Aorta (tissue), 5 donors: ENCODE measurements around the gene SRGAP2. TPM values are rescaled to one million over a fixed set of nuclear protein-coding genes. Genes with fewer than 3 reads are reported as not detected.
A peak's percentile ranks its signal among the peaks of the same experiment; 100 is the strongest.
"Not testable (repeated sequence)": the region's sequence is repeated elsewhere in the genome, so short reads cannot be mapped to it uniquely, and the experiment has no call there.

Experiments used
- ATAC-seq: fragments of 200-7000 bp; cut with Tn5 transposase; one replicate; pipeline ENCODE4 v1.9.1; 2022; ENCODE audit warnings: moderate library complexity; ENCODE audit not compliant: low FRiP score
- DNase-seq, 2 donors: peaks; one replicate each; pipeline ENCODE4 v3.0.0-alpha.2; 2020
- H3K27ac ChIP-seq, 2 donors: one replicate each; pipeline ENCODE4 v1.5.1; 2013; ENCODE audit warnings: low read length in 2 of 2, mild to moderate bottlenecking in 2 of 2, moderate library complexity in 2 of 2, control low read depth in 1 of 2, inconsistent platforms in 1 of 2, low read depth in 1 of 2
- H3K27me3 ChIP-seq, 2 donors: one replicate each; pipeline ENCODE4 v1.6.1; 2013; ENCODE audit warnings: control low read depth in 1 of 2, low read length in 1 of 2, mild to moderate bottlenecking in 1 of 2, moderate library complexity in 1 of 2; ENCODE audit not compliant: insufficient read depth in 2 of 2, control insufficient read depth in 1 of 2
- H3K36me3 ChIP-seq, 2 donors: one replicate each; pipeline ENCODE4 v1.6.1; 2013; ENCODE audit warnings: control low read depth in 1 of 2, low read length in 1 of 2, mild to moderate bottlenecking in 1 of 2; ENCODE audit not compliant: insufficient read depth in 2 of 2, control insufficient read depth in 1 of 2
- H3K4me1 ChIP-seq, 2 donors: one replicate each; pipeline ENCODE4 v1.6.1; 2013; ENCODE audit warnings: low read length in 2 of 2, control low read depth in 1 of 2, mild to moderate bottlenecking in 1 of 2, moderate library complexity in 1 of 2; ENCODE audit not compliant: insufficient read depth in 2 of 2, control insufficient read depth in 1 of 2
- H3K4me3 ChIP-seq, 2 donors: one replicate each; pipeline ENCODE4 v1.5.1; 2013; ENCODE audit warnings: low read length in 2 of 2, control low read depth in 1 of 2, mild to moderate bottlenecking in 1 of 2
- H3K9me3 ChIP-seq: one replicate; pipeline ENCODE4 v1.6.1; 2013; ENCODE audit warnings: mild to moderate bottlenecking, low read length; ENCODE audit not compliant: control insufficient read depth
- WGBS, 2 donors: extraction: QIAGEN DNeasy Blood & Tissue Kit; methylation state at CpG; one replicate each; pipeline ENCODE4 v1.1.7; 2013; 5-methylcytosine and 5-hydroxymethylcytosine counted together
- intact Hi-C, 2 donors: fragments of 100-400 bp; cut with DNase I; formaldehyde crosslinking; loops; one replicate each; pipeline versions ENCODE4 v1.14.2 to v1.15.0; 2022
- polyA plus RNA-seq, 2 donors: library from polyadenylated mRNA; stranded (reverse); fragments of 200-250 nt; gene quantifications; one replicate each; pipeline ENCODE4 v1.2.3, GENCODE V29; 2013
- total RNA-seq, 2 donors: library from RNA; stranded (reverse); fragmentation: NEBNext Ultra II Directional; extraction: Animal tissue kit (Norgen Biotek cat#: 25700); gene quantifications; one replicate each; pipeline ENCODE4 v1.2.1, GENCODE V29; 2021
- donor health status: healthy with polysubstance abuse.
- donor health status: Bipolar disorder and iron deficiency.
- donor health status: DM: no; HTN: no; CAD: no.
- donor health status: DM: no; HTN: no; CAD: no.
- donor health status: DM: yes; HTN: yes; CAD: no.

SRGAP2 gene
- total and polyA plus RNA-seq, 4 donors, result 7.9 to 117 (median 54.8) TPM

- intact Hi-C loops, H3K36me3 ChIP-seq, H3K4me3 ChIP-seq, DNase-seq, H3K27me3 ChIP-seq, H3K9me3 ChIP-seq, H3K27ac ChIP-seq, H3K4me1 ChIP-seq, ATAC-seq: not testable (repeated sequence)
- WGBS, 2 donors, result 87 to 89% methylated on average over 9 of the region's 9 CpGs
Measured at GRCh38 chr1:206178061-206178989, 25.0 kb upstream of the SRGAP2 start.

- intact Hi-C loops, DNase-seq: not testable (repeated sequence)
Measured at GRCh38 chr1:206179666-206180065, 23.7 kb upstream of the SRGAP2 start.

GRCh38 chr1:206182368-206183317 is 20.7 kb upstream of the SRGAP2 start:
- WGBS, 2 donors, result 23 to 44% methylated on average over 4 to 5 of the region's 6 CpGs
- H3K36me3 ChIP-seq, H3K4me3 ChIP-seq, DNase-seq, H3K9me3 ChIP-seq, H3K27ac ChIP-seq, H3K27me3 ChIP-seq, intact Hi-C loops, H3K4me1 ChIP-seq: not testable (repeated sequence)
- peak; percentile 74 for ATAC-seq

More at GRCh38 chr1:206179666-206180065, 23.7 kb upstream of the SRGAP2 start:
- H3K4me3 ChIP-seq, H3K27me3 ChIP-seq, H3K9me3 ChIP-seq, H3K4me1 ChIP-seq, ATAC-seq, H3K27ac ChIP-seq, H3K36me3 ChIP-seq: not testable (repeated sequence)

GRCh38 chr1:206183788-206184187 is 19.6 kb upstream of the SRGAP2 start:
- H3K27me3 ChIP-seq, intact Hi-C loops, H3K36me3 ChIP-seq, H3K9me3 ChIP-seq, ATAC-seq, DNase-seq, H3K4me3 ChIP-seq, H3K27ac ChIP-seq, H3K4me1 ChIP-seq: not testable (repeated sequence)
- WGBS, 2 donors, result 75 to 94% methylated on average over 1 to 2 of the region's 2 CpGs

- ATAC-seq, H3K27me3 ChIP-seq, H3K4me1 ChIP-seq, H3K4me3 ChIP-seq, intact Hi-C loops, H3K27ac ChIP-seq, H3K36me3 ChIP-seq, DNase-seq, H3K9me3 ChIP-seq: not testable (repeated sequence)
- no CpG with 5 or more reads among the region's 3 CpGs for WGBS, 2 donors
Measured at GRCh38 chr1:206185778-206186177, 17.6 kb upstream of the SRGAP2 start.

GRCh38 chr1:206186826-206187225 is 16.5 kb upstream of the SRGAP2 start:
- H3K27me3 ChIP-seq, DNase-seq, ATAC-seq, H3K4me1 ChIP-seq, intact Hi-C loops, H3K36me3 ChIP-seq, H3K9me3 ChIP-seq, H3K27ac ChIP-seq, H3K4me3 ChIP-seq: not testable (repeated sequence)
- 95 to 96% methylated on average over 2 of the region's 4 CpGs for WGBS, 2 donors

GRCh38 chr1:206195182-206195581 is 8.2 kb upstream of the SRGAP2 start:
- H3K36me3 ChIP-seq, H3K27me3 ChIP-seq, ATAC-seq, H3K4me1 ChIP-seq, H3K4me3 ChIP-seq, H3K9me3 ChIP-seq, H3K27ac ChIP-seq, intact Hi-C loops, DNase-seq: not testable (repeated sequence)
- no CpG with 5 or more reads among the region's 2 CpGs for WGBS, 2 donors

- H3K4me3 ChIP-seq, H3K9me3 ChIP-seq, H3K4me1 ChIP-seq, H3K27me3 ChIP-seq, ATAC-seq, H3K36me3 ChIP-seq, H3K27ac ChIP-seq, intact Hi-C loops, DNase-seq: not testable (repeated sequence)
- WGBS, 2 donors, result 57 to 65% methylated on average over 3 of the region's 3 CpGs
Measured at GRCh38 chr1:206196748-206197424, 6.5 kb upstream of the SRGAP2 start.
